SH-SY5Y (cell line): ENCODE results near the gene ITPR3.

Experiments used
- GATA2 ChIP-seq: IDR thresholded peaks from 2 replicates; pipeline ENCODE4 v1.6.1; 2011; ENCODE audit warnings: mild to moderate bottlenecking, low read depth, low read length
- GATA3 ChIP-seq: IDR thresholded peaks from 2 replicates; pipeline ENCODE4 v1.6.1; 2011; ENCODE audit warnings: low read depth, mild to moderate bottlenecking, low read length, moderate library complexity

ITPR3 gene

GRCh38 chr6:33620856-33621710 lies at the start of gene ITPR3:
Gene ITPR3 (plus strand): TSS chr6:33621322. CDS start chr6:33621603, 281 bp downstream.
- TF ChIP-seq GATA2 (no peak), GATA3 (no peak)

DNA sequence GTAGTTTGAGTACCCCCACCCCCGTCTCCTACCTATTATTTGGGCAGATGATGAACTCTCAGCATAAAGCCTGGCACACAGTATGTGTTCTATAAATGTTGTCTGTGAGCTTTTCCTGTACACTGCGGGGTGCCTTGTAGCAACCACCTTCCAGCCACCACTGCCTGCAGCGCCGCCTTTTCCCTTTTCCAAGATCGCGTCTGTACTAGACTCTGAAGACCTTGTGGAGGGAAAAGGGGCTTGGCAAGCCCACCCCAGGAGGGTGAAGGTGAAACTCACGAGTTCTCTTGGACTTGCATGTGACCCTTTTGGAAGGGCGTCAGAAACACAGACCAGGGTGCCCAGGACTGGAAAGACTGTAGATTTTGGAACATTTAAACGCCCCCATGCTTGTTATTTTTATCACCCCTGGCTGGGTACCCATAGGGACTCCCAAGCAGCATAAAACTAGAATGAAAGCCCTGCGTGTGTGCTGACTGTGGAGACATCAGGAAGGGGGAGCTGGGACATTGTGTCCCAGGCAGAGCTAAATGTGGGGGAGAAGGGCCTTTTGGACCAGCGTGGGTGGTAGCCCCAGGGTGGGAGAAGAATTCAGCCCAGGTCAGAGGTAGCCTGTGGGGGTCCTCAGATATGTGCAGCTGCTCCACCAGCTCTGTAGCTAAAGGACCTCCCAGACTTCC lies 49.3 kb upstream of the ITPR3 start:
- TF ChIP-seq GATA2 (no peak), GATA3 (no peak)

- TF ChIP-seq GATA3 (no peak), GATA2 (no peak)
Measured at GRCh38 chr6:33575211-33575610, 45.9 kb upstream of the ITPR3 start.

DNA sequence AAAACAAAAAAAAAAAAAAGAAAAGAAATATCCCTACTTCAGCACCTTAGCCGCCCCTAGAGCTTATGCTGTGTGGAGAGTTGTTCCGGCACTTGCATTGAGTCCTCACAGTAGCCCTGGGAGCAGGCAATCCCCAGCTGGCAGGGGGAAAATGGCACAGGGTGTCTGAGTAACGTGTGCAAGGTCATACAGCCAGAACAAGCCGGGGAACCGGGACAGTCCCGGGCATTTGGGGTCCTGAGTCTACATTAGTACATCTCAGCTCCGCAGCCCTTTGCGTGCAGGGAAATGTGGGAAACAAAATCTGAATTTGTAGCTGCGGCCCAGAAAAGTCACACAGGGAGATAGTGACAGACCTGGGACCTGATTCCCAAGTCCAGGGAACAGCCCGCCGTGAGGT lies 44.5 kb upstream of the ITPR3 start:
- TF ChIP-seq GATA2, result no peak
- no peak for TF ChIP-seq GATA3

DNA sequence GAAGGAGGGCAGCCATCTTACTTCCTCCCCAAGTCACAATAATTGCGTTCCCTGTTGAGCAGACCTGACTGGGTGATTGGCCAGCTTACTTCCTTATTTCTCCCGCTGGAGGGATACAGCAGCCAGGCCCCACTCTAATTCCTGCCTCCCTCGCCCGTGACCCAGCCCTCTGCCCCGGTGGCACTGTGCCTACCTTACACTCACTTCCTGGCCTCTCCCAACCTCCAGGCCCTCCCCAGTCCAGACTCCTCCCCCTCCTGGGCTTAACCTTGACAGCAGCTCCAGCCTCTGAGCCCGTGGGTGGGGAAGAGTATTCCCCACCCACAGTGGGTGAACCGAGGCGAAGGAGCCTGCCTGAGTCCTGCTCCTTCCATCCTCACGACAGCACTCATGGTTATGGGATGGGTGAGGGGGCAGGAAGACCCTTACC lies 44.0 kb upstream of the ITPR3 start:
- no peak for TF ChIP-seq GATA3
- no peak for TF ChIP-seq GATA2

DNA sequence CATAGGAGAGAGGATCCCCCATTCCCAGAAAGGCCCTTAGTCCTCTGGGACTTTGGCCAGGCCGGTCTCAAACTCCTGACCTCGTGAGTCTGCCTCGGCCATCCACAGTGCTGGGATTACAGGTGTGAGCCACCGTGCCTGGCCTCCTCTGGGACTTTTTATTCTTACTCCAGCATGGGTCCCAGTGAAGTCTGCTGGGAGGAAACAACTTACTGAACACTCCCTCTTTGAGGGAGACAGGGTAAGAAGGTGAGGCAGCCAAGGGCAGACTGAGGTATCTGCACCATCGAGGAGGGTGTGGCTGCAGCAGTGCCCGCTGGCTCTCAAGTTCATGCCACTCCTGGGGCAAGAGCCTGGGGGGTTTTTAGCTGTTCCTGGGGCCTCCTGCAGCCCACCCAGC lies 43.4 kb upstream of the ITPR3 start:
- no peak for TF ChIP-seq GATA2
- TF ChIP-seq GATA3, result no peak

- no peak for TF ChIP-seq GATA3
- TF ChIP-seq GATA2, result no peak
Measured at GRCh38 chr6:33578164-33578563, 43.0 kb upstream of the ITPR3 start.

GRCh38 chr6:33578588-33579011 lies 42.5 kb upstream of the ITPR3 start:
- TF ChIP-seq GATA2 (no peak), GATA3 (no peak)

DNA sequence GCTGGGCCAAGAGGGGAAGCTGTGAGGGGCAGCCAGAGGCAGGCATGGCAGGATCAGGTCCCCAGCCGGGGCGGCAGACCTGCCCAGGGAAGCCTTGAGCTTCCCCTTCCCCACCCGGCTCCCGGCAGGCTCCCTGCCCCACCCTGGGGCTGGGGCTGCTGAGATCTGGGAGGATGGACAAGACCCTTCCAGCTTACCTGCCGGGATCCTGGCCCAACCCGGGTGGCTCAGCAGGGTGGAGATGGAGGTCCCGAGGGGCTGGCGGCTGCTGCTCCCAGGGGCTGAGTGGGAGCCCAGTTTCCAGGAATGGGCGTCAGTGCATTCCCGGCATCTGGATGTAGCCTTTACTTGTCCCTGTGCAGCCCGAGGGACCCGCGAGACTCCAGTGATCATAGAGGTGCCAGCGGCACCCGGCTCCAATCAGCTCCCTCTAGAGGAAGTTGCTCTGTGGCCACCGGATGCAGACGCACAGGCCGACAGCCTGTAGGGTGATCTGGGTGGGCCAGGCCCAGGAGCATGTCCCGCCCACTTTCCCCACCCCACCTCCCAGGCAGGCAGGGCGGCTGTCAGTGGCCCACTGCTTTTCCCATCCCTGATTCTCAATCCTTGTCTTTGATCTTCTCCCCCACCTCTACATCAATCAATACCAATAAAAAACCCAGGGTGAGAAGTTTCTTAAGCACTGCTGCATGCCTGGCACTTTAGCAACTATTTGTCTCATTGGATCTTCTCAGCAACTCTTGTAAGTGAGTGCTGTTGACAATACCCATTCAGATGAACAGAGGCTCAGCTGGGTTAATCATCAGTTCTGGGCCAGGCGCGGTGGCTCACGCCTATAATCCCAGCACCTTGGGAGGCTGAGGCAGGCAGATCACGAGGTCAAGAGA lies 41.1 kb upstream of the ITPR3 start, which contains the start of gene BAK1:
TSS of gene BAK1 (minus strand) at position 449 of the 887 bp plus-strand sequence. CDS start 2,672 bp downstream, outside the sequence.
- TF ChIP-seq GATA2 (no peak), GATA3 (no peak)

- TF ChIP-seq GATA2 (no peak), GATA3 (no peak)
Measured at GRCh38 chr6:33581186-33581585, 39.9 kb upstream of the ITPR3 start.

DNA sequence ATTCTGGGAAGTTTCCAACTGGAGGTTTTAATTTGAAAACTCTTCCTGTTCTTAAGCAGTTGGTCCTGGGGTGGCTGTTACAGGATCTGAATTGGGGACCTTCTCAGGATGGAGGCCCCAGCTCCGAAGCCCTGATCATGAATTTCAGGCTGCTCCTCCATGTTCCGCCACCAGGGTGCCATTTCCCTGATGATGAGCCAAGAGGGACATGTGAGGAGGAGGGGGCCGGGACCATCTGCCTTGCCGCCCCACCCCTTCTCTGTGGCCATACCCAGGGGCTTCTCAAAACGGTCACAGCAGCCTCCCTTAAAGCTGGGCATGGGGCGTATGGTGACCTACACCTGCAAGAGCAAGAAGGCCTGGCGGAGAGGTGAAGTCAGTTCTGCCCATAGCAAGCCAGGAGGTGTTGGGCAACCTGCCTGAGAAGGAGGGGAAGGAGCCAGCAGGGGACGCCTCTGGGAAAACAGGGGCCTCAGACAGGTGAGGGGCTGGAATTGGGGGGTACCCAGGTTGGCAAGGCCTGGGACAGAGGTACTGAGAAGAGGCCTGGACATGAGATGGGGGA lies 37.4 kb upstream of the ITPR3 start:
- TF ChIP-seq GATA3 (no peak), GATA2 (no peak)

DNA sequence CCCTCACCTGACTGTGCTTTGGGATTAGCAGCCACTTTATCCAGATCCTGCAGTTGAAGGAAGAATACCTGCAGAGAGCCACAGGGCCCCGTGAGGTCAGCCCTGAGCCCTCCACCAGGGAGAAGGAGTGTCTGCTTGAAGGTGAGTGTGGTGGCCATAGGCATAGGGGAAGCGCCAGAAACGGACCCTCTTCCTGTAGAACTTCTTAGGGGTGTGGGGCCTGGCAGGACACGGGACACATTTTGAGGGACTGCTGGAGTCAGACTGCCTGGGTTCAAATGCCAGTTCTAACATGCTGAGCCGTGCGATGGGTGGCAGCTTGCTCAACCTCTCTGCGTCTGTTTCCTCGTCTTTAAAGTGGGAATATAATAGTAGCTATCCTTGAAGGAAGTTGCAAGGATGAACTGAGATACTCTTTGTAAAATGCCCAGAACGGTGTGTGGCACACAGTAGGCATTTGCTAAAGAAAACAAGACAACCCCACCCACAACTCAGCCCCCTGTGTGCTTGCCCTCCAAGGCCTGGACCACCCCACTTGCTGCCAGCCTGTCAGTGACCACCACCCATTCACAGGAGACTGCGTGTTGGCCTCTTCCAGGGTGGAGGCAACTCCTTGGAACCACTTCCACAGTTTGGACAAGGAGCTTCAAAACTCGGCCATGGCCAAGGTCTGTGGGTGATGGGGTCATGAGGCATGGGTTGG lies 36.3 kb upstream of the ITPR3 start:
- TF ChIP-seq GATA2 (no peak), GATA3 (no peak)
